BE2C (cell line): Measurements from ENCODE around the gene TRPV6.

ENCODE experiments used
- DNase-seq: peaks from one replicate; pipeline ENCODE4 v3.0.0-alpha.2; 2020
- H3K27me3 ChIP-seq: fragments of 250-450 bp; sonication (Bioruptor Pico); 2 replicates; pipeline ENCODE4 v1.5.1; 2020; ENCODE audit warnings: mild to moderate bottlenecking
- H3K36me3 ChIP-seq: fragments of 250-450 bp; sonication (Bioruptor Pico); 2 replicates; pipeline ENCODE4 v1.5.1; 2020; ENCODE audit warnings: mild to moderate bottlenecking
- H3K4me1 ChIP-seq: fragments of 250-450 bp; sonication (Bioruptor Pico); 2 replicates; pipeline ENCODE4 v1.5.1; 2020
- H3K4me3 ChIP-seq: 2 replicates; pipeline ENCODE4 v1.5.1; 2011; ENCODE audit warnings: low read depth, low read length
- H3K9me3 ChIP-seq: fragments of 250-450 bp; sonication (Bioruptor Pico); 2 replicates; pipeline ENCODE4 v1.5.1; 2020
- TF ChIP-seq, protein P1 (sequence below): IDR thresholded peaks from 2 replicates; pipeline ENCODE4 v1.5.1; 2012; ENCODE audit warnings: mild to moderate bottlenecking, low read depth, low read length

Gene TRPV6

DNA sequence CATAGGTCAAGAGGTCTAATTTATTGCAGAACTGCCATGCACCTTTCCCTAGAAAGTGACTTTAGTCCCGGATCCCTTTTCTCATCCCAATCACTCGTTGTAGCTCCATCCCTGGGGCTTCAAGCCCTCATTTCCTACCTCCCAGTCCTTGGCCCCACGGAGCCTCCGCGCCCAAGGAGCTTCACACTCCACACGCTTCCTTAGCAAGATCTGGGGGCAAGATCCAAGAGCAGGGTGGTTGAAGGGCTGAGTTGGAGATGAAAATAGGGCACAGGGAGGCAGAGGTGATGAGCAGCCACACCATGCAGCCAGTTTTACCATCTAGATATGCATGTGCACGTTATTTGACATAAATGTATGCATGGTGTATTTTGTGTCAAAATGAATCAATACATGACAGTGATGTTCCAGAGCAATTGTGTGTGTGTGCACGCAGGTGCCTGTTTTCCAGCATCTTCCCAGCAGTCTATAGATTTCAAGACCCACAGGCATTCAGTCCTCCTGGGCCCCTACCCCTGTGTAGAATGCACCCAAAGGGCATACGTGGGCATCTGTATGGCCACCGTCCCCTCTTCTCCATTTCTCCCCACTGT lies 6.0 kb upstream of the TRPV6 start:
- TF ChIP-seq, protein P1, sequence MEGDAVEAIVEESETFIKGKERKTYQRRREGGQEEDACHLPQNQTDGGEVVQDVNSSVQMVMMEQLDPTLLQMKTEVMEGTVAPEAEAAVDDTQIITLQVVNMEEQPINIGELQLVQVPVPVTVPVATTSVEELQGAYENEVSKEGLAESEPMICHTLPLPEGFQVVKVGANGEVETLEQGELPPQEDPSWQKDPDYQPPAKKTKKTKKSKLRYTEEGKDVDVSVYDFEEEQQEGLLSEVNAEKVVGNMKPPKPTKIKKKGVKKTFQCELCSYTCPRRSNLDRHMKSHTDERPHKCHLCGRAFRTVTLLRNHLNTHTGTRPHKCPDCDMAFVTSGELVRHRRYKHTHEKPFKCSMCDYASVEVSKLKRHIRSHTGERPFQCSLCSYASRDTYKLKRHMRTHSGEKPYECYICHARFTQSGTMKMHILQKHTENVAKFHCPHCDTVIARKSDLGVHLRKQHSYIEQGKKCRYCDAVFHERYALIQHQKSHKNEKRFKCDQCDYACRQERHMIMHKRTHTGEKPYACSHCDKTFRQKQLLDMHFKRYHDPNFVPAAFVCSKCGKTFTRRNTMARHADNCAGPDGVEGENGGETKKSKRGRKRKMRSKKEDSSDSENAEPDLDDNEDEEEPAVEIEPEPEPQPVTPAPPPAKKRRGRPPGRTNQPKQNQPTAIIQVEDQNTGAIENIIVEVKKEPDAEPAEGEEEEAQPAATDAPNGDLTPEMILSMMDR, result no peak
- no peaks in the 10 kb centered on the region for H3K36me3 ChIP-seq
- no peaks in the 10 kb centered on the region for H3K27me3 ChIP-seq
- no peak for DNase-seq
- H3K4me1 ChIP-seq, result no peaks in the 10 kb centered on the region
- no peaks in the 10 kb centered on the region for H3K9me3 ChIP-seq
- H3K4me3 ChIP-seq, result no peak overlapping the region

DNA sequence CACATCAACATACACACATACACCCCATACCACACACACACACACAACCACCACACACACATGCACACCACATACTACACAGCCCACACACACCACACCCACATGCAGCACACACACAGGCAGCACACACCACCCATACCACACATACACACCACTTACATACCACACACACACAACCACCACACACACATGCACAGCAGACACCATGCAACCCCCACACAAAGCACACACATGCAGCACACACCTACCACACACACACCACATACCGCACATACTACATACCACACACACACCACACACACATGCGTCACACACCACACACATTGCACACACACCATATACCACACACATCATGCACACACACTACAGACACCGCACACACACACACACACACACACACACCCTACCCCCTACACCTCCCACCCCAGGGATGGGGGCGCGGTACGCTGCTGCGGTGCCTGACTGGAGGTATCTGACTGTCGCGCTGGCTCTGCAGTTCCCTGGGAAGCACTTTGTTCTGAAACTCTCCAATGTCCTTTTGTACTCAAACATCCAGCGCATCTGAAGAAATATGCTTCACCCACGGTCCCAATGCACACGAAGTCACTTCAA lies 5.4 kb upstream of the TRPV6 start:
- TF ChIP-seq, protein P1, result no peak
- no peaks in the 10 kb centered on the region for H3K27me3 ChIP-seq
- no peak for DNase-seq
- no peaks in the 10 kb centered on the region for H3K9me3 ChIP-seq
- H3K4me1 ChIP-seq, result no peaks in the 10 kb centered on the region
- H3K36me3 ChIP-seq, result no peaks in the 10 kb centered on the region
- H3K4me3 ChIP-seq, result no peak overlapping the region

DNA sequence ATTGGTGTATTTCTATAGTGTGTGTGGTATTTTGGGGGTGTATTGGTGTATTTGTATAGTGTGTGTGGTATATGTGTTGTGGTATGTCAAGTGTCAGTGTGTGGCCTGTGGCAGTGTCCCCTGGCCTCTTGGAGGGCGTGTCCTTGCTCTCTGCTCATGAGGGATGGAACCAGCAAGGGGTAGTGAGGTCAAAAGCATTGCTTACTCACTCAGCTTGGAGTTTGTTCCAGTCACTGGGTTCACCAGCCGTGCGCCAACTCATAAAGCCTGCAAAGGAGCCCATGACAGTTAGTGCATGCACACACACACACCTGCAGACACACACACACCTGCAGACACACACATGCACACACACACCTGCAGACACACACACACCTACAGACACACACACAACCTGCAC lies 4.3 kb upstream of the TRPV6 start:
- H3K36me3 ChIP-seq, result no peaks in the 10 kb centered on the region
- DNase-seq, result no peak

DNA sequence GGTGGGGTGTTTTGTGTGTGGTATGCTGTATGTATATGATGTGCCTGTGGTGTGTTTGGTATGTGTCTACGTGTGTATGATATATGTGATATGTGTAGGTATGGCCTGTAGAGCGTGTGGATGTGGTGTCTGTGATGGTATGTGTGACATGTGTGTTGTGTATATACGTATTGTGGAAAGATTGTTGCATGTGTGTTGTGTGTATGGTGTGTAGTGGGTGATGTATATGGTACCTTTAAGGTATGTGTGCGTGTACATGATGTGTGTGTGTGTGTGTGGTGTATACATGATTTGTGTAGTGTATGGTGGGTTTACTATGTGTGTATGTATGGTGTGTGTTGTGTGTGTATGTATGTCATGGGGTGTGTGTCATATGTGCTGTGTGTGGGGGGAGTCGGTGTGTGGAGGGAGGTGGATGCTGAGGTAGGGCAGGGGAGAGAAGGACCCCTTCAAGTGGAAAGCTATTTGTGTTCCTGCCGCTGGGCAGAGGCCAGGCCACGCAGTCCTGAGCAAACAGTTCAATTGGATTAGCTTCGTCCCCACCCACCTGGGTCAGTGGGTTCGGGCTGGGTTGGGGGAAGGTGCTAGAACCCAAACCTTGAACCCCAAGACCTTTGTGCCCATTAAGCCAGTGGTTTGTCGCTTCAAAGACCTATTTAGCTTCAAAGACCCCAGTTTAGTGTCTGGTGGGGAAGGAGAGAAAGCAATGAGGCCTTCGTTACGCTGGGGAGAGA lies 1.9 kb upstream of the TRPV6 start:
- Histone ChIP-seq H3K36me3 (no peaks in the 10 kb centered on the region), H3K4me3 (no peak overlapping the region), H3K4me1 (no peaks in the 10 kb centered on the region), H3K9me3 (no peaks in the 10 kb centered on the region), H3K27me3 (no peaks in the 10 kb centered on the region)
- TF ChIP-seq, protein P1, result no peak
- no peak for DNase-seq

More for the DNA sequence above, 4.3 kb upstream of the TRPV6 start:
- TF ChIP-seq, protein P1, result no peak
- Histone ChIP-seq H3K4me3 (no peak overlapping the region), H3K4me1 (no peaks in the 10 kb centered on the region), H3K27me3 (no peaks in the 10 kb centered on the region), H3K9me3 (no peaks in the 10 kb centered on the region)

DNA sequence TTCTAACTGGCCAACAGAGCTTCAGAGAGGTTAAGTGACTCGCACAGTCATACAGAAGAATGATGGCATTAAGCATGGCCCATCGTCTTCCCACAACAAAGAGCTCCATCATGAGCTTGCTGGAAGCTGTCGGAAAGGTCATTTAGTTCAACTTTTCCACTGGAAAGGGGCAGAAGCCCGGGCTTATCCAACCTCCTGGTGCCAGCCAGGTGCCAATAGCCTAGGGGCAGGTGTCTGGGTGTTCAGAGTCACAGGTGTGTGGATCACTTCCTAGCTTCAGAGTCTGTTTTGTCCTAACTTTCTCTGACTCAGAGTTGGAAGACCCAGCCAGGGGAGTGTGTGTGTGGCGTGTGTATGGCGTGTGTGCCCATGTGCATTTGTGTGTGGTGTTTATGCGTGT lies 1.3 kb upstream of the TRPV6 start:
- H3K9me3 ChIP-seq, result no peaks in the 10 kb centered on the region
- DNase-seq, result no peak
- TF ChIP-seq, protein P1, result no peak
- H3K27me3 ChIP-seq, result no peaks in the 10 kb centered on the region
- H3K4me3 ChIP-seq, result no peak overlapping the region
- H3K4me1 ChIP-seq, result no peaks in the 10 kb centered on the region
- no peaks in the 10 kb centered on the region for H3K36me3 ChIP-seq

DNA sequence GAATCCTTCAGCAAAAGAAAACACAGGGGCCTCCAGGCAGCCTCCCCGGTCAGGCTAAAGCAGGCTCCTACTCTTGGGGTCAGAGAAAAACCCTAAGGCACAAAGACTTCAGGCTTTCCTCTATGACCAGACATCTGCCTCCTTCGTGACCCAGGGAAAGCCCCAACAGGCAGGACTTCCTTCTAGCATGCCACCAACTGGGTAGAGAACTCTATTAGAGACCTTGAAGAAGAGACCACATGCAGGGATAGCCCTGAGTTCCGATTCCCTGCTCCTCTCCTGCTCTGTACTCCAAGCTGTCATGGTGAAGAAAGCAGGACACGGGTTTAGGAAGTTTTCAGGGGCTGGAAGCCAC lies 1.3 kb downstream of the TRPV6 start:
- Histone ChIP-seq H3K36me3 (no peaks in the 10 kb centered on the region), H3K4me3 (no peak overlapping the region), H3K4me1 (no peaks in the 10 kb centered on the region), H3K9me3 (no peaks in the 10 kb centered on the region), H3K27me3 (no peaks in the 10 kb centered on the region)
- TF ChIP-seq, protein P1, result no peak
- no peak for DNase-seq
